Peyer's patch (tissue), 4 donors: ENCODE measurements around the gene CFAP61. TPM values are rescaled to one million over a fixed set of nuclear protein-coding genes. Genes with fewer than 3 reads are reported as not detected.

Experiments
- DNase-seq, 3 donors: peaks; one replicate each; pipeline ENCODE4 v3.0.0-alpha.2; 2017 to 2019
- H3K27ac ChIP-seq, 4 donors: fragments of 200-600 bp; sonication (generic); one replicate each; pipeline ENCODE4 v1.5.1; 2016 to 2019
- H3K27me3 ChIP-seq, 2 donors: fragments of 200-600 bp; sonication (generic); one replicate each; pipeline ENCODE4 v1.5.1; 2019
- H3K36me3 ChIP-seq, 3 donors: fragments of 200-600 bp; sonication (generic); one replicate each; pipeline ENCODE4 v1.5.1; 2016 to 2019
- H3K4me1 ChIP-seq, 4 donors: fragments of 200-600 bp; sonication (generic); one replicate each; pipeline ENCODE4 v1.5.1; 2016 to 2019
- H3K4me3 ChIP-seq, 4 donors: fragments of 200-600 bp; sonication (generic); 1 replicate in 3 of 4; 2 replicates in 1 of 4; pipeline ENCODE4 v1.5.1; 2016 to 2019; ENCODE audit warnings: mild to moderate bottlenecking in 1 of 4
- H3K9me3 ChIP-seq, 4 donors: fragments of 200-600 bp; sonication (generic); one replicate each; pipeline ENCODE4 v1.5.1; 2016 to 2019; ENCODE audit warnings: mild to moderate bottlenecking in 1 of 4
- CTCF ChIP-seq, 6 experiments: fragments of 450-650 bp in 4 of 6; fragments of 200-600 bp in 2 of 6; sonication (generic) in 1 of 6; IDR thresholded peaks; one replicate each; pipeline ENCODE4 v1.5.1; 2017 to 2019; ENCODE audit warnings: antibody characterized with exemption in 6 of 6, mild to moderate bottlenecking in 3 of 6, moderate library complexity in 1 of 6
- POLR2A ChIP-seq, 2 donors: fragments of 450-650 bp; IDR thresholded peaks; one replicate each; pipeline ENCODE4 v1.5.1; 2017; ENCODE audit warnings: antibody characterized with exemption in 2 of 2, mild to moderate bottlenecking in 2 of 2, moderate library complexity in 2 of 2
- total RNA-seq, 4 donors: library from RNA; depleted of rRNA; stranded (reverse); fragments of >200 nt; gene quantifications; one replicate each; pipeline ENCODE4 v1.1.0, GENCODE V29; 2016

CFAP61 gene
- total RNA-seq, 4 donors from 2014 or later = not detected

DNA sequence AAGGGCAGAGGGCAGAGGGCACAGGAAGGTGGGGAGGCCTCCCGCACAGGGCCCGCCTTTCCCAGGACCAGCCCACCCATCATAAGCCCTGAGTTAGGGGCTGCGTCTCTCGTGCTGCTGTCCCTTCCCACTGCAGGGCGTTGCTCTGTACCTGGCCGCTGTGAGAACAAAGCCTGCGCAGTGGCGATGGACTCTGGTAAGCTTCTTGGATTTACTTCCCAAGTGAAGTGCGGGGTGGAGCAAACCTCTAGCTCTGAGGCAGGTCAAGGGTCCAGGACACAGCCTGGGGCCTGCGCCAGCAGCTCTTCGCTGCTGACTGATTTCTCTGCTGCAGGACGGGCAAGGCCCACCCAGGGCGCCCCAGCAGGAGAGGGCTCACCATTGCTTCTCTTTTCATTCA lies 339.4 kb downstream of the CFAP61 start:
- Histone ChIP-seq H3K36me3 (peaks cover 0 to 20% (median 0%) of the 10 kb centered on the region in 3 donors), H3K4me1 (no peaks in the 10 kb centered on the region), H3K9me3 (no peaks in the 10 kb centered on the region), H3K27me3 (no peaks in the 10 kb centered on the region), H3K4me3 (no peak overlapping the region), H3K27ac (no peak overlapping the region)
- TF ChIP-seq POLR2A (IDR thresholded peaks at IDR 0.05) = no peak
- no peak for DNase-seq

DNA sequence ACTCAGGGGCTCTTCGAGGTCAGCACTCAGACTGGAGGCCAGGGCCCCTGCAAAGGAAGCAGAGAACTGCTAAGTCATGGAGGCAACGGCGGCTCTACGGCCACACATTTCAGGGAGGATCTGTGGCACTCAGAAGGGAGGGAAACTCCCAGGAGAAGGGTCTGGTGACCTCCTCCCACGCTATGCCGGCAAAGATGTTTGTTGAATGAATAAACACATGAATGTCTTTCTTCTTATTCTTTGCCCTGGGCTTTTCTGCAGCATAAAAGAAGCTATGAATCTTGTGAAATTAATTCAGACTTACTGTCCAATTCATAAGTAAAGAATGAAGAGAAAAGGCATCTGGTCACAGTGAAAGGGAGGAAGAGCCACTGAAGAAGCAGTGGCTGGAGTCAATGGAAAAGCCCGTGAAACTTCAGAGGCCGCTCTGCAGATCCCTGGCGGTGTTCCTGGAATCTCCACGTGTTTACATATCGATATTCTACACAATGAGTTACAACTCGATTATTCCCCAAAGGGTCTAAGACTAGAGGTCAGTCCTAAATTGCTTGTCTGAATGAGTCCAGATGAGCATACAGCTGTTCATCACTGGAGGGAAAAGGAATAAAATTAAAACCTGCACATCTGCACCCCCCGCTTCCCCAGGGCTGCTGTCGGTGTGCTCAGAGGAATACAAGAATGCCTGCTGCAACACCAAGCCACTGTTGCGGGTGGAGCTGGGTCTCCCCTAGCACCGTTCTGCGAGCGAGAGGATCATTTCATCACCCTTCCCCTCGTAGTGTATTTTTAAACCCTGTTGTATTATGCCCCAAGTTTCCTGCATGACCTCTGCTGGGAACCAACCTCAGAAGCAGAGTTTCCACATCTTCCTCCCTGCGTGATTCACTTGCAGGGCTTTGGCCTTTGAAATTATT lies 341.1 kb downstream of the CFAP61 start:
- no peak for TF ChIP-seq POLR2A (IDR thresholded peaks at IDR 0.05)
- no peak for TF ChIP-seq CTCF (IDR thresholded peaks at IDR 0.05)
- peaks cover 0 to 27% (median 0%) of the 10 kb centered on the region in 3 donors for H3K36me3 ChIP-seq
- no peaks in the 10 kb centered on the region for H3K4me1 ChIP-seq
- H3K9me3 ChIP-seq = no peaks in the 10 kb centered on the region
- no peak overlapping the region for H3K4me3 ChIP-seq
- no peaks in the 10 kb centered on the region for H3K27me3 ChIP-seq
- H3K27ac ChIP-seq = no peak overlapping the region
- DNase-seq = no peak

DNA sequence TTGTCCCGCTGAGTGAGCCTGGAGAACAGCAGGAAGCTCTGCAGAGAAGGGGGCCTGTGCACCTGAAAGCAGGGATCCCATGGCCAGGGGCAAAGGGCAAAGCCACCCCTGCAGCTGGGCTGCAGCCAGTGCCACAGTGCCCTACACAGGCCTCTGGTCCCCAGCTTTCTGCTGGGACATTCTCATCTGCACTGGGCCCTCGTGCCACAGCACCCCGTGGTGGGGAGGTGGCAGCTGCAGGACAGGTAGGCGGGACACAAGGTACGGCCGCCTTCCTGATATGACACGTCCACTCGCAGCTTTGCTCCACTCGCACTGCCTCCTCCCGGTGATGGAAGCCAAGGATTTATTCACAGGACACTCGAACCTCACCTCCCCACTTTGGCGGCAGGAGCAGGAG lies 342.8 kb downstream of the CFAP61 start:
- Histone ChIP-seq H3K4me3 (no peak overlapping the region), H3K9me3 (no peaks in the 10 kb centered on the region), H3K36me3 (peaks cover 0 to 27% (median 0%) of the 10 kb centered on the region in 3 donors), H3K4me1 (peaks cover 0 to 4% (median 0%) of the 10 kb centered on the region in 4 donors), H3K27me3 (no peaks in the 10 kb centered on the region), H3K27ac (no peak overlapping the region)
- no peak for DNase-seq
- no peak for TF ChIP-seq CTCF (IDR thresholded peaks at IDR 0.05)

DNA sequence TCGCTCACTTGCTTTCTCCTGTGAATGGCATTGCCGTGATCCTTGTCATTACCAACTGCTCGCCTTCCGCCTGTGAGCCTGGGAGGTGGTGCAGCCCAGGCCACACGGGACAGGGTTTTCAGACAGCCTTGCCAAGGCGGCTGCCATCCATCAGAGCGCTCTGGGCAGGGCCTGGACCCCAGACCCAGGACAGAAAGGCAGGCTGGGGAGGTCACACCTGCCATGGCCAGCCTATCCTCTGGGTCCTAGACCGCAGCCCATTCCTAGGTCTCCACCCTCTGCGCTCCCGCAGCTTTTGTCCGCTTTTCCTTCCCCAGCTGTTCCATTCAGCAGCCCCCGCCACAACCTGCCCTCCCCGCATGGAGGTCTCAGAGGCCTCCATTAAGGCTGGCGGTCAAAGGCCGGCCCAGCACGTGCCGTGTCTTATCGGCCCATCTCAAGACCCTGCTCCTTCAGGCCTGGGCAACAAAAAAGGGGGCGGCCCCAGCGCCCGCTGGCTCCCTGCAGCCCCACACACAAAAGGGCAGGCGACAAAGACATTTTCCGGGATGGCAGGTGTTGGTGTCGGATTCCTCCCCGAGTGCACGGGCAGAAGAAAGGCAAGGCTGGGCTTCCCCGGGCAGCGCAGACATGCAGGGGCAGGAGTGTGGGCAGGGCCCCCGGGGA lies 343.7 kb downstream of the CFAP61 start:
- Histone ChIP-seq H3K36me3 (peaks cover 0 to 27% (median 0%) of the 10 kb centered on the region in 3 donors), H3K9me3 (no peaks in the 10 kb centered on the region)
- no peak for DNase-seq

GRCh38 chr20:20396794-20397193 lies 344.5 kb downstream of the CFAP61 start:
- H3K27ac ChIP-seq = no peak overlapping the region
- no peak for DNase-seq
- no peak overlapping the region for H3K4me3 ChIP-seq
- peaks cover 0 to 4% (median 0%) of the 10 kb centered on the region in 4 donors for H3K4me1 ChIP-seq
- no peak for TF ChIP-seq CTCF (IDR thresholded peaks at IDR 0.05)
- no peak for TF ChIP-seq POLR2A (IDR thresholded peaks at IDR 0.05)
- no peaks in the 10 kb centered on the region for H3K9me3 ChIP-seq
- peaks cover 0 to 24% (median 0%) of the 10 kb centered on the region in 3 donors for H3K36me3 ChIP-seq
- H3K27me3 ChIP-seq = no peaks in the 10 kb centered on the region

More for the DNA sequence above, 343.7 kb downstream of the CFAP61 start:
- H3K27me3 ChIP-seq = no peaks in the 10 kb centered on the region
- peaks cover 0 to 4% (median 0%) of the 10 kb centered on the region in 4 donors for H3K4me1 ChIP-seq
- no peak overlapping the region for H3K27ac ChIP-seq
- TF ChIP-seq POLR2A (IDR thresholded peaks at IDR 0.05) (no peak), CTCF (IDR thresholded peaks at IDR 0.05) (no peak)
- H3K4me3 ChIP-seq = no peak overlapping the region

- TF ChIP-seq POLR2A (IDR thresholded peaks at IDR 0.05) (no peak), CTCF (IDR thresholded peaks at IDR 0.05) (no peak)
- H3K36me3 ChIP-seq = peaks cover 0 to 13% (median 0%) of the 10 kb centered on the region in 3 donors
- no peak overlapping the region for H3K4me3 ChIP-seq
- H3K9me3 ChIP-seq = no peaks in the 10 kb centered on the region
- H3K27me3 ChIP-seq = no peaks in the 10 kb centered on the region
- H3K4me1 ChIP-seq = peaks cover 0 to 4% (median 0%) of the 10 kb centered on the region in 4 donors
- DNase-seq = no peak
- H3K27ac ChIP-seq = no peak overlapping the region
These were observed 345.8 kb downstream of the CFAP61 start for GRCh38 chr20:20398123-20398522.
